ENCODE results near the gene WDR47.
A peak's percentile ranks its signal among the peaks of the same experiment; 100 is the strongest.
"Not testable (repeated sequence)": the region's sequence is repeated elsewhere in the genome, so short reads cannot be mapped to it uniquely, and the experiment has no call there.

WDR47 gene

DNA sequence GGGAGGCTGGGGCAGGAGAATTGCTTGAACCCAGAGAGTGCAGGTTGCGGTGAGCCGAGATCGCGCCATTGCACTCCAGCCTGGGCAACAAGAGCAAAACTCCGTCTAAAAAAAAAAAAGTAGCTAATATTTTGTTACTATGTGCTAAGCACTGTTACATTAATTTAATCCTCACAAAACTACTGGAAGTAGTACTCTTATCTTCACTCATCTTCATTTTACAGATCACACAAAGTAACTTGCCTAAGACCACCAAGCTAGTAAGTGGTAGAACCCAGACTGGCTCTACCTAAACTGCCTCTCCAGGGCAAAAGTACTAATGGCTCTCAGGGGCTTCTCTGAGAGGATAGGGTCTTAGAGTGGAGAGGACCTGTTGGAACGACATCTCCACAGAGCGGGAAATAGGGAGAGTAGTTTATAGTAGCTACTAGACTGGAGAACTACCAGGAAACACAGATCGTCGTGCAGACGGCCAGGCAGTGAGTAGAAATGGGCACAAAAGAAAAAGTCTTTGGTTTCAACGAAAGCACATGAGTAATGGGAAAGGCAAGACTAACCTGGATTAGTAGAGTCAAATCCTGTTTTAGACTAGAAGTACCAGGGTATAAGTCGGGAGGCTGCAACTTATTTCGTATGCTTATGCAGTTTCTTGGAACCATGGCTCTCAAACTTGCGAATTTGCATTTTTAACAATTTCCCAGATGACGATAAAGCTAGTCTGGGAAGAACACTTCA is 80.0 kb downstream of the WDR47 start:
- no peak for DNase-seq

GRCh38 chr1:108961198-108961597 is 80.7 kb downstream of the WDR47 start:
- peak; percentile 65 for DNase-seq

GRCh38 chr1:108960719-108961118 is 81.2 kb downstream of the WDR47 start:
- DNase-seq = no peak

DNA sequence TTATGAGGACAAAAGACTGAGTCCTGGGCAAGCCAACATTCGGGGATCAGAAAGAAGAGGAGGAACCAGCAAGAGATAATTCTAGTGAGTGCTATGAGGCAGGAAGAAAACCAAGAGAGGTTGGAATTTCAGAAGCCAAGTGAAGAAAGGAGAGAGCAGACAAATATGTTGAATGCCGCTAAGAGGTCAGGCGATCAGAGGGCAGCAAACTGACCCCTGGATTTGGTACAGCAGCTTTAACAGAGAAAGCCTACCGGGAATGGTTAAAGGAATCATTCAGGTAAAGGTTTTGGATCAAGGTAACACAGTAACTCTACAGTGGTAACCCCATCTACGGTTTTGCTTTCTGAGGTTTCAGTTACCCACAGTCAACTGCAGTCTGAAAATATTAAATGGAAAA is 84.0 kb downstream of the WDR47 start:
- no peak for DNase-seq

GRCh38 chr1:108955881-108956280 is 86.0 kb downstream of the WDR47 start:
- no peak for DNase-seq

GRCh38 chr1:108955111-108955510 is 86.8 kb downstream of the WDR47 start:
- no peak for DNase-seq

- DNase-seq = no peak
Measured at GRCh38 chr1:108953452-108953851, 88.5 kb downstream of the WDR47 start.

- no peak for DNase-seq
Measured at GRCh38 chr1:108951242-108951641, 90.7 kb downstream of the WDR47 start.

DNA sequence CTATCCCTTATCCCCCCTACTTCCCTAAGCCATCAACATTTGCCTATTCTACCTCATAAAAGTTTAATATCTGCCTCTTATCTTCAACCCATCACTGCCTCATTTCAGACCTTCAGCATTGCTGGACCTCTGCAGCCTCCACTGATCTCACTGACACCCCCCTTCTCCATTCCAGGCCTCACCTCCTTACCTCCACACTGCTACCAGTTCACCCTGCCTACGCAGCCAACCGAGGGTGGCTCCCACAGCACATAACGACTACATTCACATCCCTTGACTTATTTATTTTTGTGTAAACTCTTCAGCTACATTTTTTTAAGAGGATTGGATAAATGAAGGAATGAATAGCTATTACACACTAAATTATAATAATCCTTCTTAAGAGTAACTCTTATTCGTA is 92.9 kb downstream of the WDR47 start:
- no peak for DNase-seq

GRCh38 chr1:108947871-108948525 is 93.9 kb downstream of the WDR47 start:
- no peak for DNase-seq

- no peak for DNase-seq
Measured at GRCh38 chr1:108936170-108936569, 105.7 kb downstream of the WDR47 start.

DNA sequence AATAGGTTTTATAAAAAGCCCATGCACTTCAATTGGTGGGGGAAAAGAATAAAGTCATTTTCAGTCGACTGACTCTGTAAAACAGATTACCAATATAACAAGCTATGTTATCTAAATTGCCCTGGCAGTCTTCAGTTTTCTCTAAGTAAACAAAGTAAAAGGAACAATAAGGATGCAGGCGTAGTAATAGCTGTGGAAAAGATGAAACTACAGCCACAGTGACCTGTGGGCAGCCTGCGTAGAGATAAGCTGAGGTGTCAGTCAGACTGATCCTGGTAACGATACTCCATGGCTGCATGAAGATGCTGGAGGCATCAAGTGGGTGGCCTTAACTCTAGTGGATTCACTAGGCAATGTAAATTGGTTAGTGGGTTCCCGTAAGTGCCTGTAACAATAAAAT is 108.0 kb downstream of the WDR47 start:
- DNase-seq = no peak

DNA sequence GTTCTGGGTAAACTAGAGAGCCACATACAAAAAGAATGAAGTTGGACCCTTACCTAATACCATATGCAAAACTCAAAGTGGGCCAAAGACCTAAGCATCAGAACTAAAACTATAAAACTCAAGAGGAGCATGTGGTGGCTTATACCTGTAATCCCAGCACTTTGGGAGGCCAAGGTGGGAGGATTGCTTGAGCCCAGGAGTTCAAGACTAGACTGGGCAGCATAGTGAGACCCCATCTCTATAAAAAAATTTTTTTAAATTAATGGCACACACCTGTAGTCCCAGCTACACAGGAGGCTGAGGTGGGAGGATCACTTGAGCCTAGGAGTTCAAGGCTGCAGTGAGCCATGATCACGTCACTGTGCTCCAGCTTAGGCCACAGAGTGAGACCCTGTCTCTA is 114.3 kb downstream of the WDR47 start:
- not testable (repeated sequence) for DNase-seq

GRCh38 chr1:108925920-108926319 is 116.0 kb downstream of the WDR47 start:
- no peak for DNase-seq
